GM19023 (cell line): Measurements from ENCODE around the gene MYRFL.

ENCODE experiments used
- ATAC-seq: cut with Tn5 transposase; IDR thresholded peaks from one replicate; pipeline ENCODE4 v1.9.1; 2021; ENCODE audit warnings: mild to moderate bottlenecking, moderate library complexity; ENCODE audit not compliant: unreplicated experiment

The MYRFL gene

DNA sequence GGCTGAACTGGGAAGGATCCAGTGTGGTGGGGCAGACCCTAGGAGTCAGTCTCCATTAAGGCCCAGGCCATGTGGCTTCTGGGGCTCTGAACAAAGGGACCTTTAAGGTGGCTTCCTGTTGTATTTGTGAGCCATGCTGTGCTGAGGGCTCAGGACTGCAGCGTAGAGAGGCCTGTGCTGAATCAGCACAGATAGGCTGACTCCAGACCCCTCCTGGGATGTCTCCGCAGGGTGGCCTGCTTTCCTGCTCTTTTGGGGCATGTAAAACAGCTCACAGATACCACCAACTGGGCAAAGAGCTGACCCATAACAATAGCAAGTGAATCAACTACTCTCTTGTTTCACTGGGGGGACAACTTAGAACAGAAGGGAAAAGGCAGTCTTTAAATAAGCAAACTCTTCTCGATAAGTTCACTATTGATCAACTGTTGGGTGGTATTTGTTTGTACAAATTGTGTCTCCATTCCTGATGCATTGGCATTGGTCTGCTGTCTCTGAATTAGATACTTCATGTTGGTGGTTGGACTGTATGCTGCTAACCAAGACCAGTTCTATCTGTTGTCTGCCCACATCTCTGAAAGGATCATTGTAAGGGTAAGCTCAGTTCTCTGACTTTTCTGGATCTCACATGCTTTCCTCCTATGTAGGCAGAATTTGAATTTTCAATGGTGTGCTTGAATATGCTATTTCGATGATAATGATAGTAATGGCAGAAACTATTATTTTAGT lies 71.8 kb downstream of the MYRFL start:
- no peak for ATAC-seq

DNA sequence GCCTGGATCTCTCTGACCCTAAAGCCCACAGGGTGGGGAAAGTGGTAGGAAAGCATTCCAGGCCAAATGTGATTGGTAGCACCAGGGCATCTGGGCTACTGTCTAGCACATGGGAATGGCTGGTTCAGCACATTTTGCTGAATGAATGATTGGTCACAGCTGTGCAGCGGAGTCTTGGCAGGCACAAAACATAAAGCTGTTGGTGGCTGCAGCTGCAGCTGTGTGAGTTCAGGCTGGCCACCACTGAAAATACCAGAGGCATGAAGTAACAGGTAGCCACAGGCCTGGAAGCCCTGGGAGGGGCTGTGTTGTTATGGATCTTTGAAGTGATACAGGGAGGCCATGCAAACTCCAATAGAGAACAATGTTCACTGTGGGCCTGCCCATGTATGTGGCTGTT lies 72.7 kb downstream of the MYRFL start:
- no peak for ATAC-seq

GRCh38 chr12:69898236-69898635 lies 73.2 kb downstream of the MYRFL start:
- ATAC-seq, result no peak

DNA sequence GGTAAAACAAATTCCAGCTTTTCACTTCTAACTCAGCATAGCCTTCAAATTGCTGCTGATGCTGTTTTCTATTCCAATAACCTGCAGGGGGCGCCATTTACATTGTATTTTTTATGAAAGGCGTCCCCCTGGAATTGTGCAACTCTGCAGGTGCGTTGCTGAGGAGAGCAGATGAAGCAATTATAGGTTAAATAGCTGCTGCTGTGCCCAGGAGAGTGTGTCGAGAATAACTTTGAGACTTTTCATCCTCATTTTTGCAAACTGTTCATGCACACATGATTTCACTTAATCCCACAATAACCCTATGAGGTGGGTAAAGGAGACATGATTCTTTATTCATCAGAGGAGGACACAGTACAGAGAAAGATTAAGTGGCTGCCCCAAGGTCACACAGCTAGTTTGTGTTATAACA lies 75.7 kb downstream of the MYRFL start:
- peak; percentile 77 for ATAC-seq

- ATAC-seq, result no peak
These were observed 76.3 kb downstream of the MYRFL start for GRCh38 chr12:69901221-69901905.

DNA sequence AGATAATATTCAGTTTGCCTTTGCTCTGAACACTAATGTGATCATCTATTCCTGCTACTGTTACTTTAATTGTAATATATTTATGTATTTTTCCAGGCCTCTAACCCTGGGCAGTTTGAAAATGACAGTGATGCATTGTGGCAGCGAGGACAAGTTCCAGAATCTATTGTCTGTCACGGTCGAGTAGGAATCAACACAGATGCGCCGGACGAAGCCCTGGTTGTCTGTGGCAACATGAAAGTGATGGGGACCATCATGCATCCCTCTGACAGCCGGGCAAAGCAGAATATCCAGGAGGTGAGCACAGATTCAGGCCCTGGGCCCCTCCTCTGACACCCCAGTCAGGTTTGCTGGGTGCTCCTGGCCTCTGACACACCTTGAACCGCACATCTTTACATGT lies 78.5 kb downstream of the MYRFL start:
- ATAC-seq, result no peak

DNA sequence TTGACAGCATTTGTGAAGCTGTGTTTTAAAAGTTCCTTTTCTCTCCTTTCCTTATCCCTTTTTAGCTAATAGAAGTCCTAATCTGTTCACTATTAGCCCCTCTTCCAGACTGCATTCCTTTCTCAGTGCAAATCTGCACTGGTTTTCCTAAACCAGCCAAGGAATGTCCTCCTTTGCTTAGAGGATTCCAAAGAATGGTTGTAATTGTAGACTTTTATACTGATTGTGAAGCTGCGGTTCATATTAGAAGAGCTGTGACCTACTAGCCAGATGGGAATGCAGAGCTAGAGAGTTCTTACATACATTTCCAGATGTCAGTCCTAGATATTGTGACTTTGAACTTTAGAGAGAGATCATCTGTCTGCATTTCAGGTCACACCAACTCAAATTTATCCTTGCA lies 79.8 kb downstream of the MYRFL start:
- ATAC-seq, result no peak

DNA sequence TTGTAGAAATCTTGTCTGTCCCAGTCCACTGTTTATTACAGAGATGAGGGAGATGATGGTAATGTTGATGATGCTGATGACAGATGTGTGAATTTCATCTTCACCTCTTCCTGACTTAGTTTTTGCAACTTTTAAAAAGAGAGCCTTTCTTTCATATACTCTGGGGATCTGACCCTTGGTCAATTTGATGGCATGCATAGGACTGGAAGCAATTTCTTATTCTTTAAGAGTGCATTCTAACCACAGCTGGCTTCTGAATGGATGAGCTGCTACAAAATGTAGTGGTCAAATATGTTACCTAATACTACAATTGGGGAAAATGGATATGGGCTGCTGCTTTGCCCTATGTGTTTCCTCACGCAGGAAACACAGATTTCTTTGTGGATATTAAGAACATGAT lies 80.8 kb downstream of the MYRFL start:
- ATAC-seq, result no peak

GRCh38 chr12:69906411-69907216 lies 81.6 kb downstream of the MYRFL start:
- ATAC-seq, result peak; percentile 89

DNA sequence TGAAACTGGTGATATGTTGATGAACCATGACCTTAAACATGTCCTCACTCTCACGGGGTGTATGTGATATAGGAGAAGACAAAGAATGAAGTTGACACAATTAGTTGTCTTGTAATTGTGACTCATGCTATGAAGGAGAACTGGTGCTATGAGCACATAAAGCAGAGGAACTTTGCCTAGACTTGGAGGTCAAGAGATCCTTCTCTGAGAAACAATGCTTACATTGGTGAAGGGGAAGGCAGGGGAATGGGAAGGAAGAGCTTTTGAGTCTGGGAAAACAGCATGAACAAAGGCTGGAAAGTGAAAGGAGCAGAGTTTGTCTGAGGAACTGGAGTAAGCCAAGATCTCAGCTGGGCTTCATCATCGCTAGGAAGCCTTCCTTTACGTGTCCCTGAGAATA lies 83.2 kb downstream of the MYRFL start:
- no peak for ATAC-seq

GRCh38 chr12:69910694-69911093 lies 85.7 kb downstream of the MYRFL start:
- ATAC-seq, result no peak

GRCh38 chr12:69913526-69913925 lies 88.5 kb downstream of the MYRFL start:
- ATAC-seq, result no peak

DNA sequence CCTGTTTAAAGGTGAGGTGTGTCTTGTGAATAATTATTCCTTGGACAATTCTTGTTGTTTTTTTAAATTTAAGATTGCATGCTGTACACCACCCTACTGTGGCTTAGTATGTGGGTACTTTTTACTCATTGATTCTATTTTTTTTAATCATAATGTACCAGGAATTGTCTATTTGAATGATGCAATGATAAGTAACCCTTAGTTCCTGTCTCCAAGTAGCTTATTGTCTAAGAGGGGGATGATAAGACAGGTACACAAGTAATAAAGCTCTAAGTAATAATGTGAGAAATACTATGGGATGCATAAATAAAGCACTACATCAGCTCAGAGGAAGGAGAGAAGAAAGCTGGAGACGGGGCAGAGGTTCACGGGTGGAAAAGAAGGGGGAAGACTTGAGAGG lies 90.9 kb downstream of the MYRFL start:
- no peak for ATAC-seq

GRCh38 chr12:69916544-69917235 lies 91.7 kb downstream of the MYRFL start:
- ATAC-seq, result no peak

DNA sequence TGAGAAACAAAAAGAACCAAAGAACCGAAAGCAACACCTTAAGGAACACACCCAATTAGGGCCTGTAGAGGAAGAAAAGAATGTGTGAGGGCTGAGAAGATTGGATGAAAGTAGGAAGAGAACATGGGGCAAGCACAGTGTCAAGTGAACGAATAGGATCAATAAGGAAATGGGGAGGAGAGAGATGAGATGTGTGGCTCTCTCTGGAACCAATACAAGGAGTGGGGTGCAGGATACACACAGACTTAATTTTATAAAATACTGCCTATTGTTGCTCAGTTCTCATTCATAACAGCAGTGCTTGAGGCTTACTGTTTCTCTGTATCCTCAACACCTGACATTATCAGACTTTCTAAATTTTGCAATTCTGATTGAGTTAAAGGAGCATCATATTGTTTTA lies 93.3 kb downstream of the MYRFL start:
- ATAC-seq, result no peak

DNA sequence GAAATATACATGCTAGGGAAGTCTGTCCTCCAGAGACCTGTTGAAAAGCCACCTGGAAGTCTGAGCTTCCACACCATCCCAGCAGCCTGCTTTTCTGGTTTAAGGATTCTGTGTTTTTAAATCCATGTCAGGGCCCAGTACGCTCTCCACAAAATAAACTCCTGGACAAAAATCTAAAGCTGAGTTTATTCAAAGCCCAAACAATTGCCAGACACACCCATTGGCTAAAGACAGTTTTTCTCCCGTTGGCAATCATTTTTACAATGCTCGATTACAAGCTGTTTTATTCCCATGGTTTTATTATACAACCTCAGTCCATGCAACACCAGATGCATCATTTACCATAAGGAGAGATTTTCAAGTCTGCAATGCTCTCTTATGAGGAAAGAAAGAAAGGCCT lies 94.5 kb downstream of the MYRFL start:
- ATAC-seq, result no peak

- no peak for ATAC-seq
These were observed 96.8 kb downstream of the MYRFL start for GRCh38 chr12:69921831-69922230.

DNA sequence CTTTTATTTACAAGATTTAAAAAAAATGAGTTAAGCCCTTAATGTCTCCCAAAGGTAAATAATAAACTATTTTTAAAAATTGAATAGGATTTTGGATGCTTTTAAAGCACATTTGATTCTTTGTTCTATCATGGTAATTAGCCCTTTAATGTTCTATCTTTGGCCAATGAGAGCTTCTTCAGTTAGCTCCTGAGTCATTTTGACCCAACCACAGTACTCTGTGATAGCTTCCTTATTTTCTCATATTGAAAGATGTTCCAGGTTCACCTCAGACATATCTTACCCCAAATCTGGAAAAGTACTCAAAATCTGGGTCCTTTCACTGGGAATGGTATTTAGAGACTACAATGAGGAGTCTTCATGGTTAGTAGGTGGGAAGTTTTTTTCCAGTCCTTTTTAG lies 98.0 kb downstream of the MYRFL start:
- no peak for ATAC-seq

GRCh38 chr12:69925291-69925690 lies 100.3 kb downstream of the MYRFL start:
- ATAC-seq, result no peak

- ATAC-seq, result no peak
These were observed 102.1 kb downstream of the MYRFL start for GRCh38 chr12:69927164-69927563.

DNA sequence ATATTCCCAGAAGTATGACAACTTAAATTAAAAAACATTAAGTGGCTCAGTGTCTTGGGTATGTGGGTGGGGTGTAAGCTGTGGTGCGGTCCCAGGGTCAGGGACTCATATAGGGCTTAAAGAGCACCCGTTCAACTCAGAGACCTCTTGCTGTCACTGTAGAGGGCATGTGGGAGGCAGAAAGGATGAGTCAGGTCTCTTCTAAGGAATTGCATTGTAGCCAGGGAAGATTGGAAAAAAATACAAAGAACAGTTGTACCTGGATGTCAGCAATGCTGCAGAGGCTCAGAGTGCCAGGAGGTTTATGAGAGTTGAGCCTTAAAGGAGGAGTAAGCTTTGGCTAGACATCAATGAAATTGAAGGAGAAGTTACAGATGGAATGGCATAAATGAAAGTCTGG lies 104.1 kb downstream of the MYRFL start:
- no peak for ATAC-seq
